Epithelial cell of proximal tubule (primary cell): ENCODE measurements around the gene PATZ1. TPM values are rescaled to one million over a fixed set of nuclear protein-coding genes. Genes with fewer than 3 reads are reported as not detected.
A peak's percentile ranks its signal among the peaks of the same experiment; 100 is the strongest.

Experiments
- DNase-seq: peaks from one replicate; pipeline ENCODE4 v3.0.0-alpha.2; 2011; ENCODE audit warnings: low read depth
- H3K4me3 ChIP-seq: 2 replicates; pipeline ENCODE4 v1.5.1; 2011; ENCODE audit warnings: low read depth, mild to moderate bottlenecking, low read length
- total RNA-seq: library from RNA; depleted of rRNA; stranded (reverse); fragments of >200 nt; gene quantifications from 2 replicates; pipeline ENCODE4 v1.2.3, GENCODE V29; 2015
- TF ChIP-seq, protein P1 (sequence below): conservative IDR thresholded peaks from 2 replicates; pipeline ENCODE4 v1.5.1; 2012; ENCODE audit warnings: low read depth, mild to moderate bottlenecking, low read length

The PATZ1 gene
- total RNA-seq, 1 donor from 2014 or later, result 30.8 TPM

DNA sequence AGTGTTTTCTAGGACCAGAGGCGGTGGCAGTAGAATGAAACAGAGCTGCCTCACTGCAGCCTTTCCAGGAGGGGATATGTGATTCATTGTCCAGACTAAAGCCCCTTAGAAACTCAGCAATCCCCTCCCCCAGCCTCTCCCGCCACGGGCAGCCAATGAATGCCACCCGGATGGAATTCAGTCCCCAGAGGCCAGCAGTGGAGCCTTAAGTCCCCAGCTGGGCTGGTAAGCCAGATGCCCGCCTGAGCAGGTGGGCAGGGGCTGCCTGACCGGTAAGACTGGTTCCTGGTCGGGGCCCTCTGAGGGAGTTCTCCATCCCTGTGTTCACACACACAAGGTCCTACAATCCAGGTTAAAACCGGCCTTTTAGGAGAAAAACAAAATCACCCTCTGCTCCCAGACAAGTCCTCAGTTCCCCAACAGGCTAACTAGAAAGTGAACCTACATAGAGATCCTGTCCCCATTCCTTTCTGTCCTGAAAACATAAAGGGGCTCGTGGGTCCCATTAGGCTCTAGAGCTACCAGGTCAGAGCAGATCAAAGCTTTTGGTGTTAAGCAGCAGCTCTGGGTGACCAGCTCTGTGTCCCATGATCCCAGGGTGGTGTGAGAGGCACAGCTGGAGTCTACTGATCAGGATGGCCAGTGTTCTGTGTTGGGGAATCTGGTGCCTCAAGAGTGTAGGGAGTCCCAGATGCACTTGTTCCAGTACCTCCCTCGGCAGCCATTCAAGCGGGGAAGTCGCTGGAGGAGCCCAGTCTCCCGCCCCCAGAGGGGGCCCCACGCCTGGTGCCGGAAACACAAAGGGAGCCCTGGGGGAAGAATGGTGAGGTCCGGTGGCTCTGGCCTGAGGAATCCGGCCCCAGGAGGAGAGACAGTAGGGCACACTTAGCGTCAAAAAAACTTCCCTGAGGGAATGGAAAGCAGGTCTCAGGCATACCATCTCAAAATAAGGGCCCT, 2.6 kb downstream of the PATZ1 start:
- no peak for DNase-seq
- TF ChIP-seq, protein P1, sequence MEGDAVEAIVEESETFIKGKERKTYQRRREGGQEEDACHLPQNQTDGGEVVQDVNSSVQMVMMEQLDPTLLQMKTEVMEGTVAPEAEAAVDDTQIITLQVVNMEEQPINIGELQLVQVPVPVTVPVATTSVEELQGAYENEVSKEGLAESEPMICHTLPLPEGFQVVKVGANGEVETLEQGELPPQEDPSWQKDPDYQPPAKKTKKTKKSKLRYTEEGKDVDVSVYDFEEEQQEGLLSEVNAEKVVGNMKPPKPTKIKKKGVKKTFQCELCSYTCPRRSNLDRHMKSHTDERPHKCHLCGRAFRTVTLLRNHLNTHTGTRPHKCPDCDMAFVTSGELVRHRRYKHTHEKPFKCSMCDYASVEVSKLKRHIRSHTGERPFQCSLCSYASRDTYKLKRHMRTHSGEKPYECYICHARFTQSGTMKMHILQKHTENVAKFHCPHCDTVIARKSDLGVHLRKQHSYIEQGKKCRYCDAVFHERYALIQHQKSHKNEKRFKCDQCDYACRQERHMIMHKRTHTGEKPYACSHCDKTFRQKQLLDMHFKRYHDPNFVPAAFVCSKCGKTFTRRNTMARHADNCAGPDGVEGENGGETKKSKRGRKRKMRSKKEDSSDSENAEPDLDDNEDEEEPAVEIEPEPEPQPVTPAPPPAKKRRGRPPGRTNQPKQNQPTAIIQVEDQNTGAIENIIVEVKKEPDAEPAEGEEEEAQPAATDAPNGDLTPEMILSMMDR, result no peak
- H3K4me3 ChIP-seq, result peak overlapping the region; percentile 9

DNA sequence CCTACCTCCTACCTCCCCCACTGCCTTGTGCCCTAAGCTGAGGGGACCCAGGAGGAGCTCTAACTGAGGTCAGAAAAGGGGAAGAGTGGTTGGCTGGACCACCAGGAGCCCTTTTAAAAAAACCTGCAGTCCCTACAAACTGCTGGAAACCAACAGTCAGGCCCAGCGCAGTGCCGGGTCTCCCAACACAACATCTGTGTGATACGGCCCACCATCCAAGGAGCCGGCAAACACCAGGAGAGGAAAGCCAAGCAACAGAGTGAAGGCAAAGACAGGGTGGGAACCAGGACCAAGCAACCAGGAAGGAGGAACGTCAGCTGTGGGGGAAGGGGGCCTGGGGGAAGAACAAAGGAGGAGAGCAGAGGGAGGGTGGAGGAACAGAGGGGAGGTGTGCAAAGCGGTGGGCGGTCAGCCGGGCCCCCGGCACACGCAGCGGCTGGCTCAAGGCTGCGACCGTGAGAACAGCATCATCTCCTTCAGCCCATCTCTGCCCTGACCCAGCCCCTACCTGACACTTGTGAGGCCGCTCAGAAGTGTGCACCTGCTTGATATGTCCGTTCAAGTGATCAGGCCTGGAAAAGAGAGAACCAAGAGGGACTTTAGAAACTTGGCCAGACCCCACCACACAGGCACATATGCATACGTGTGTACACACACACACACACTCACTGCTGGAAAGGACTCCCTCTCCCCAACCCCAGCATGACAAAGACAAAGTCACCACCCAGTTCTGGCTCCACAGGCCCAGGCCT, 3.6 kb downstream of the PATZ1 start:
- no peak overlapping the region for H3K4me3 ChIP-seq
- no peak for DNase-seq
- TF ChIP-seq, protein P1, result no peak

DNA sequence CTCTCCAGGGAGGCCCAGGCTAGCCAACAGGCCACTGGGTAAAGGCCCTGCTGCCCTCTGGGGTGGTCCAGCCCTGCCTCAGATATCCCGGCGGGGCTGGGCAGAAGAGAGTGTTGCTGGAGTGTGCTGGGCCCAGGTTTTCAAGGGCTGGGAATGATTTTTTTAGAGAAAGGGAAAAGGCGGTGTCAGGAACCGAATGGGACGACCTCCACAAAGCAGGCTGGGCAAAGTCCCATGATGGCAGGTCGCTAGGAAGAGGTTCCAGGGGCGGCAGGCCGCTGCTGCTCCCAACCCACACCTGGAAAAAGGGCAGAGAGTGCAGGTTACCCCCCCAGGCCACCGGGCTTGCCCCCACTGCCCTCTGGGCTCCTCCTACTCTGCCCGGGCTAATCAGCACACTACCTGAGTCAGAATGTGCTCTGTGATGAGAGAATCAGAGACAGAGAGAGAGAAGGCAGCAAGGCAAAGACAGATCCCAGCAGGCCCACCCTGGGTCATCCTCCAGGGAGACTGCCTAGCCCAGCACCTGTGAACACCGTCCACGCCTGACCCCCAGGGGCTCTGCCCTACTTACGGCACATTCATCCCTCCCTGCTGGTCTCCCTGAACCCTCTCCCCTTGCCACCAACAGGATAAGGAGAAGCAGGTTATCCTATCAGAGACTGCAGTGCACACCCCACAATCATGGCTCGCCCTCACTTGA, 4.6 kb downstream of the PATZ1 start:
- TF ChIP-seq, protein P1, result no peak
- no peak for DNase-seq
- H3K4me3 ChIP-seq, result no peak overlapping the region

DNA sequence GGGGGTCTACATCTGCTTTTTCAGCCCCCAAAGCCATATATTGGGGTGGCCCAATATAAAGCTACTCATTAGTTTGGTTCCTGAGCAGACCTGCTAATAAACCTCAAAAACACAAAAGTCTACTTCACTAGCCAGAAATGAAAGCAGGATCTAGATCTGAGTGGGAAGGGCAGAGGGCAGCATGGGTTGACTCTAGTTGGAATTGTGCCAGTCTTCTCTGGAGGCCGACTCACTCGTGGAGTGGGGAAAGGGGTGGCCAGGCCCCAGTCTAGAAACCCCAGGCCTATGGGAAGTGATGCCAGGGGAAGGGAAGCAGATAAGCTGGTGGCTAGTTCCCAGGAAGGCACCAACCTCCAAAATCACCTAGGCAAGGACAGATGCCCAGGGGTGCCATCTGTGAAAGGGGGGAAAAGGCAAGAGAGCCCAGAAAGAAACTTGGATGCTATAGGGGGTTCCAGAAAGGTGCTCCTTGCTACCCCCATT, 5.3 kb downstream of the PATZ1 start:
- TF ChIP-seq, protein P1, result no peak
- no peak overlapping the region for H3K4me3 ChIP-seq
- DNase-seq, result no peak

DNA sequence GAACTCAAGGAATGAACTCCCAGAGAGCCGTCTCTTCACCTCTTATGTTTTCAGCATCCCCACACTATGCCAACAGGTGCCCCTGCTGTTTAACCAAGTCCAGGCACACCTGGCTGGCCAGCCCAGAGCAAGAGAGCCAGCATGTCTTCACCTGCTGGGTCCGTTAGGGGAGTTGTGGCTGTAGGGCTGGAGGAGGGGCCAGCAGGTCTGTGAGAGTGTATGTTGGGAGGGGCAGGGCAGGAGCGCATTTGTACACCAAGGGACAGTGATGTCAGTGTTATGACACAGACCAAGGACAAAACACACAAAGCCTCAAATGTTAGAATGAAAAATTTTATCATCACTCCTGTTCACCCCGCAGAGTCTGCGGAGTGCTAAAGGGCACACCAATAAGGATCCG, 5.8 kb downstream of the PATZ1 start:
- TF ChIP-seq, protein P1, result no peak
- no peak overlapping the region for H3K4me3 ChIP-seq
- DNase-seq, result no peak

DNA sequence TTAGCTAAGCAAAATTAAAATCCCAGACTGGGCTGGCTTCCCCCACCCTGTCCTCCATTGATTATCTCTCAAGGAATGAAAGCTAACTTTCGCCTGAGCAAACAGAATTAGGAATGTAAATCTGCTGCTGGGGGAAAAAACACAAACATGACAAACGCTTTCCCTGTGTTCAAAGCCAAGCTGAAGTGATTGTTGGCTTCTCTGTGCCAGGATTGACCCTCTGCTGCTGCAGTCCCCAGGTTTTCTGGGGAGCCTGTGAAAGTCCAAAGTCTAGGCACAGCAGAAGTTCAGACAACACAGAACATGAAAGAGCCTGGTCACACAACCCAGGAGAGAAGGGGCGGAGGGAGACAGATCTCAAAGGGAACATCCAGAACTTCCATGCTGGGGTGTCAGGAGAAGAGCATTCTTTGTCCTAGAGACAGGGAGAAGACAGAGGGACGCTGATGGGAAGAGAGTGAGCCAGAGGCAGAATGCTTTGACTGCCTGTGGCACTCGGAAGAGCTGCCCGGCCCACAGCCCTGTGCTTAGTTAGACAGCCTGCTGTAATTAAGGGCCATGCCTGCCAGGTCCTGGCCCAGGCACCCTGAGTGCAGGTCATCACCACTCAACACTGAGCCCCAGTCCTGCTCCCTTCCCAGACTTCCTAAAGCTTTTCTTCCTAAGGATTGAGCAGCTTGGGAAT, 6.9 kb downstream of the PATZ1 start:
- no peak overlapping the region for H3K4me3 ChIP-seq
- no peak for DNase-seq
- TF ChIP-seq, protein P1, result no peak
